ENCODE results near the gene OSCP1. TPM values are rescaled to one million over a fixed set of nuclear protein-coding genes. Genes with fewer than 3 reads are reported as not detected.

Gene OSCP1
- total and polyA plus RNA-seq, 2 donors (not counting 3 experiments of a cell fraction or from before 2014, with no cell fraction given) = 4.6 to 8.3 TPM

- no peaks in the 10 kb centered on the region for H3K9me1 ChIP-seq (replicated peaks; ENCODE audit: control insufficient read depth, extremely low read depth, insufficient read depth, low read length)
- FAIRE-seq (no peak), DNase-seq (ENCODE audit: low read depth, low spot score) (peak; percentile 68)
- no TSS peak for BruUV-seq (replicated peaks)
- H3K9me3 ChIP-seq (replicated peaks; ENCODE audit: control insufficient read depth, insufficient read depth, low read length) = no peaks in the 10 kb centered on the region
- no peaks in the 10 kb centered on the region for H3K27me3 ChIP-seq (ENCODE audit: control insufficient read depth in 2 of 2, insufficient read depth in 2 of 2, low read length in 2 of 2)
- intact Hi-C loops (cut with micrococcal nuclease) = no loop called here
- no peak overlapping the region for H2AFZ ChIP-seq (ENCODE audit: low read depth, low read length)
- no peak overlapping the region for H3K4me3 ChIP-seq (replicated peaks in 1 of 3; ENCODE audit: insufficient read depth in 1 of 3, low read depth in 1 of 3, low read length in 3 of 3)
- ChIA-PET CTCF (interaction anchor here (1.3 kb wide), 1 partner anchor 8 kb away, joined by 5 read pairs; no protein-coding TSS in a partner anchor), POLR2A (no interaction called here)
- H3K27ac ChIP-seq (ENCODE audit: insufficient read depth, low read depth, low read length) = no peak overlapping the region
- no peaks in the 10 kb centered on the region for H3K79me2 ChIP-seq (ENCODE audit: control insufficient read depth, insufficient read depth, low read length)
- no peak overlapping the region for H3K4me2 ChIP-seq (ENCODE audit: insufficient read depth, low read length)
- peaks cover 6% of the 10 kb centered on the region for H3K4me1 ChIP-seq (ENCODE audit: control insufficient read depth, extremely low read depth, insufficient read depth, low read length)
- dilution Hi-C loops (cut with MboI; ENCODE audit: extremely low pct_ligation_motif_present, low sequenced_read_pairs) = no loop called here
- no peaks in the 10 kb centered on the region for H4K20me1 ChIP-seq (replicated peaks; ENCODE audit: control insufficient read depth, extremely low read depth, insufficient read depth, low read length)
- H3K36me3 ChIP-seq (ENCODE audit: control insufficient read depth in 2 of 2, extremely low read depth in 1 of 2, insufficient read depth in 2 of 2, low read length in 2 of 2) = no peaks in the 10 kb centered on the region
- TF ChIP-seq MYC (IDR thresholded peaks at IDR 0.05; ENCODE audit: low read depth, low read length) (no peak), GATA2 (IDR thresholded peaks at IDR 0.05; ENCODE audit: insufficient read depth, insufficient read length, low read depth, low read length) (no peak), POLR2A (IDR thresholded peaks at IDR 0.05; ENCODE audit: low read depth, low read length) (no peak), EZH2 (IDR thresholded peaks at IDR 0.05; ENCODE audit: borderline replicate concordance, low read depth, low read length, severe bottlenecking) (no peak)
- H3K9ac ChIP-seq (replicated peaks; ENCODE audit: extremely low read depth, insufficient read depth, low read length) = no peak overlapping the region
These were observed 17.6 kb downstream of the OSCP1 start for GRCh38 chr1:36432616-36433015.

- Histone ChIP-seq H4K20me1 (replicated peaks; ENCODE audit: control insufficient read depth, extremely low read depth, insufficient read depth, low read length) (no peaks in the 10 kb centered on the region), H3K9ac (replicated peaks; ENCODE audit: extremely low read depth, insufficient read depth, low read length) (no peak overlapping the region), H3K36me3 (ENCODE audit: control insufficient read depth in 2 of 2, extremely low read depth in 1 of 2, insufficient read depth in 2 of 2, low read length in 2 of 2) (no peaks in the 10 kb centered on the region), H3K27me3 (ENCODE audit: control insufficient read depth in 2 of 2, insufficient read depth in 2 of 2, low read length in 2 of 2) (no peaks in the 10 kb centered on the region), H3K9me3 (replicated peaks; ENCODE audit: control insufficient read depth, insufficient read depth, low read length) (no peaks in the 10 kb centered on the region), H3K27ac (ENCODE audit: insufficient read depth, low read depth, low read length) (no peak overlapping the region), H3K4me2 (ENCODE audit: insufficient read depth, low read length) (no peak overlapping the region), H3K79me2 (ENCODE audit: control insufficient read depth, insufficient read depth, low read length) (no peaks in the 10 kb centered on the region), H3K4me1 (ENCODE audit: control insufficient read depth, extremely low read depth, insufficient read depth, low read length) (no peaks in the 10 kb centered on the region), H3K4me3 (replicated peaks in 1 of 3; ENCODE audit: insufficient read depth in 1 of 3, low read depth in 1 of 3, low read length in 3 of 3) (no peak overlapping the region), H2AFZ (ENCODE audit: low read depth, low read length) (no peak overlapping the region), H3K9me1 (replicated peaks; ENCODE audit: control insufficient read depth, extremely low read depth, insufficient read depth, low read length) (no peaks in the 10 kb centered on the region)
- ChIA-PET CTCF (interaction anchor here (1.4 to 5.5 kb wide), 2 partner anchors 59 to 83 kb away, joined by 5 to 83 read pairs; no protein-coding TSS in a partner anchor), POLR2A (no interaction called here)
- dilution Hi-C loops (cut with MboI; ENCODE audit: extremely low pct_ligation_motif_present, low sequenced_read_pairs) (no loop called here), intact Hi-C loops (cut with micrococcal nuclease) (no loop called here)
- FAIRE-seq (no peak), DNase-seq (ENCODE audit: low read depth, low spot score) (no peak)
- BruUV-seq (replicated peaks) = no TSS peak
- no peak for TF ChIP-seq CTCF (IDR thresholded peaks at IDR 0.05; ENCODE audit: extremely low read depth in 1 of 2, insufficient read depth in 1 of 2, low read depth in 1 of 2, low read length in 2 of 2)
These were observed 24.5 kb downstream of the OSCP1 start for GRCh38 chr1:36425791-36426190.

Data from endothelial cell of umbilical vein (primary cell).